ENCODE measurements around the gene FRAT2. TPM values are rescaled to one million over a fixed set of nuclear protein-coding genes. Genes with fewer than 3 reads are reported as not detected.

Gene FRAT2
- total RNA-seq, 1 donor from 2014 or later, result 7.4 TPM

- H3K27me3 Mint-ChIP-seq (ENCODE audit: low read depth, unreplicated experiment), result peaks cover 17% of the 10 kb centered on the region
- H3K9me3 Mint-ChIP-seq (ENCODE audit: unreplicated experiment), result no peaks in the 10 kb centered on the region
- FAIRE-seq, result no peak
- no peaks in the 10 kb centered on the region for H3K36me3 Mint-ChIP-seq (ENCODE audit: low read depth, unreplicated experiment)
- peaks cover 6% of the 10 kb centered on the region for H3K4me1 ChIP-seq (ENCODE audit: insufficient read depth, low read length)
- DNase-seq (ENCODE audit: low read depth), result no peak
- H3K4me2 ChIP-seq (ENCODE audit: low read length), result no peak overlapping the region
- no peak for TF ChIP-seq CTCF (IDR thresholded peaks at IDR 0.05; ENCODE audit: insufficient read depth, low read depth, low read length)
- TF ChIP-seq EZH2 (IDR thresholded peaks at IDR 0.05; ENCODE audit: insufficient read depth, low read length), result no peak
- no peak overlapping the region for H2AFZ ChIP-seq (ENCODE audit: low read depth, low read length)
- no peaks in the 10 kb centered on the region for H3K9me3 ChIP-seq (ENCODE audit: insufficient read depth, low read depth, low read length)
- peaks cover 27% of the 10 kb centered on the region for H3K27me3 ChIP-seq (ENCODE audit: insufficient read depth, low read length)
- no peak overlapping the region for H3K4me3 Mint-ChIP-seq (ENCODE audit: unreplicated experiment)
- no peaks in the 10 kb centered on the region for H4K20me1 ChIP-seq (ENCODE audit: insufficient read depth, low read length)
- no peaks in the 10 kb centered on the region for H3K36me3 ChIP-seq (ENCODE audit: insufficient read depth, low read length)
- H3K9ac ChIP-seq (ENCODE audit: low read length), result no peak overlapping the region
- H3K27ac Mint-ChIP-seq (ENCODE audit: unreplicated experiment), result no peak overlapping the region
- no peak overlapping the region for H3K27ac ChIP-seq (ENCODE audit: low read depth, low read length)
- no peak overlapping the region for H3K4me3 ChIP-seq (ENCODE audit: insufficient read depth, low read depth, low read length)
- H3K79me2 ChIP-seq (ENCODE audit: insufficient read depth, low read length), result peaks cover 6% of the 10 kb centered on the region
- peaks cover 11% of the 10 kb centered on the region for H3K4me1 Mint-ChIP-seq (ENCODE audit: low read depth, unreplicated experiment)
Measured at GRCh38 chr10:97338041-97338440, 3.5 kb upstream of the FRAT2 start.

- H3K27me3 Mint-ChIP-seq (ENCODE audit: low read depth, unreplicated experiment), result peaks cover 17% of the 10 kb centered on the region
- H3K4me3 Mint-ChIP-seq (ENCODE audit: unreplicated experiment), result no peak overlapping the region
- H3K4me2 ChIP-seq (ENCODE audit: low read length), result no peak overlapping the region
- peaks cover 27% of the 10 kb centered on the region for H3K27me3 ChIP-seq (ENCODE audit: insufficient read depth, low read length)
- H3K27ac ChIP-seq (ENCODE audit: low read depth, low read length), result no peak overlapping the region
- no peak for DNase-seq (ENCODE audit: low read depth)
- H2AFZ ChIP-seq (ENCODE audit: low read depth, low read length), result no peak overlapping the region
- peaks cover 2% of the 10 kb centered on the region for H4K20me1 ChIP-seq (ENCODE audit: insufficient read depth, low read length)
- H3K9me3 ChIP-seq (ENCODE audit: insufficient read depth, low read depth, low read length), result no peaks in the 10 kb centered on the region
- H3K9me3 Mint-ChIP-seq (ENCODE audit: unreplicated experiment), result no peaks in the 10 kb centered on the region
- H3K9ac ChIP-seq (ENCODE audit: low read length), result no peak overlapping the region
- H3K4me1 ChIP-seq (ENCODE audit: insufficient read depth, low read length), result peaks cover 7% of the 10 kb centered on the region
- H3K4me1 Mint-ChIP-seq (ENCODE audit: low read depth, unreplicated experiment), result peaks cover 16% of the 10 kb centered on the region
- no peaks in the 10 kb centered on the region for H3K36me3 ChIP-seq (ENCODE audit: insufficient read depth, low read length)
- FAIRE-seq, result no peak
- H3K4me3 ChIP-seq (ENCODE audit: insufficient read depth, low read depth, low read length), result no peak overlapping the region
- H3K36me3 Mint-ChIP-seq (ENCODE audit: low read depth, unreplicated experiment), result no peaks in the 10 kb centered on the region
- H3K27ac Mint-ChIP-seq (ENCODE audit: unreplicated experiment), result no peak overlapping the region
- no peak for TF ChIP-seq EZH2 (IDR thresholded peaks at IDR 0.05; ENCODE audit: insufficient read depth, low read length)
- no peak for TF ChIP-seq CTCF (IDR thresholded peaks at IDR 0.05; ENCODE audit: insufficient read depth, low read depth, low read length)
- peaks cover 7% of the 10 kb centered on the region for H3K79me2 ChIP-seq (ENCODE audit: insufficient read depth, low read length)
Measured at GRCh38 chr10:97336942-97337831, 2.7 kb upstream of the FRAT2 start.

GRCh38 chr10:97336446-97336845 lies 1.9 kb upstream of the FRAT2 start:
- Mint-ChIP-seq H3K27ac (ENCODE audit: unreplicated experiment) (no peak overlapping the region), H3K9me3 (ENCODE audit: unreplicated experiment) (no peaks in the 10 kb centered on the region), H3K27me3 (ENCODE audit: low read depth, unreplicated experiment) (peaks cover 15% of the 10 kb centered on the region), H3K4me1 (ENCODE audit: low read depth, unreplicated experiment) (peaks cover 21% of the 10 kb centered on the region), H3K4me3 (ENCODE audit: unreplicated experiment) (no peak overlapping the region), H3K36me3 (ENCODE audit: low read depth, unreplicated experiment) (no peaks in the 10 kb centered on the region)
- H3K27ac ChIP-seq (ENCODE audit: low read depth, low read length), result no peak overlapping the region
- peaks cover 7% of the 10 kb centered on the region for H4K20me1 ChIP-seq (ENCODE audit: insufficient read depth, low read length)
- no peaks in the 10 kb centered on the region for H3K36me3 ChIP-seq (ENCODE audit: insufficient read depth, low read length)
- no peak for TF ChIP-seq CTCF (IDR thresholded peaks at IDR 0.05; ENCODE audit: insufficient read depth, low read depth, low read length)
- TF ChIP-seq EZH2 (IDR thresholded peaks at IDR 0.05; ENCODE audit: insufficient read depth, low read length), result no peak
- DNase-seq (ENCODE audit: low read depth) (no peak), FAIRE-seq (no peak)
- H2AFZ ChIP-seq (ENCODE audit: low read depth, low read length), result no peak overlapping the region
- H3K4me1 ChIP-seq (ENCODE audit: insufficient read depth, low read length), result peaks cover 11% of the 10 kb centered on the region
- no peak overlapping the region for H3K9ac ChIP-seq (ENCODE audit: low read length)
- H3K79me2 ChIP-seq (ENCODE audit: insufficient read depth, low read length), result peaks cover 7% of the 10 kb centered on the region
- no peaks in the 10 kb centered on the region for H3K9me3 ChIP-seq (ENCODE audit: insufficient read depth, low read depth, low read length)
- H3K4me2 ChIP-seq (ENCODE audit: low read length), result no peak overlapping the region
- peaks cover 29% of the 10 kb centered on the region for H3K27me3 ChIP-seq (ENCODE audit: insufficient read depth, low read length)
- no peak overlapping the region for H3K4me3 ChIP-seq (ENCODE audit: insufficient read depth, low read depth, low read length)
